Sigmoid colon (tissue), 3 donors: Measurements from ENCODE around the gene LAMA1.

Experiments
- POLR2A ChIP-seq, 2 donors: fragments of 450-650 bp; IDR thresholded peaks; one replicate each; pipeline ENCODE4 v1.6.1; 2016; ENCODE audit warnings: antibody characterized with exemption in 2 of 2, mild to moderate bottlenecking in 2 of 2, moderate library complexity in 2 of 2
- TF ChIP-seq, protein P1 (sequence below), 4 experiments: fragments of 450-650 bp in 3 of 4; fragments of 200-600 bp in 1 of 4; IDR thresholded peaks; one replicate each; pipeline ENCODE4 v1.5.1; 2016 to 2019; ENCODE audit warnings: antibody characterized with exemption in 4 of 4, mild to moderate bottlenecking in 3 of 4, moderate library complexity in 2 of 4

DNA sequence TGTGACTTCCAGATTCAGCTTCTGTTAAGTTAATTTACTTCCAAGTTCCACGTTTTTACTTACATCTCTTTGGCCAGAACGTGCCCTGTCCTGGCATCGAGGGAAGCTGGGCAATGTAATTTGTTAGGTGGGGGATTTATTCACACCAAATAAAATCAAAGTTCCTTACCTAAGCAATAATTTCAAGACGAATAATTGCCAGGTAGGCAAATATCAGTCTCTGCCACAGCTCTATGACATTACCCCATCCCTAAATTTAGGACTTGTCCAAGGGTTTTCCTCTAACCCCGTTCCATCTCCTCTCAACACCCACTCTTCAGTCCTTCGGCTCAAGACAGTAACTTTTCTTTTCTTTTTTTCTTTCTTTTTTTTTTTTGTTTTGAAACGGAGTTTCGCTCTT, 38.3 kb upstream of the LAMA1 start:
- TF ChIP-seq, protein P1, sequence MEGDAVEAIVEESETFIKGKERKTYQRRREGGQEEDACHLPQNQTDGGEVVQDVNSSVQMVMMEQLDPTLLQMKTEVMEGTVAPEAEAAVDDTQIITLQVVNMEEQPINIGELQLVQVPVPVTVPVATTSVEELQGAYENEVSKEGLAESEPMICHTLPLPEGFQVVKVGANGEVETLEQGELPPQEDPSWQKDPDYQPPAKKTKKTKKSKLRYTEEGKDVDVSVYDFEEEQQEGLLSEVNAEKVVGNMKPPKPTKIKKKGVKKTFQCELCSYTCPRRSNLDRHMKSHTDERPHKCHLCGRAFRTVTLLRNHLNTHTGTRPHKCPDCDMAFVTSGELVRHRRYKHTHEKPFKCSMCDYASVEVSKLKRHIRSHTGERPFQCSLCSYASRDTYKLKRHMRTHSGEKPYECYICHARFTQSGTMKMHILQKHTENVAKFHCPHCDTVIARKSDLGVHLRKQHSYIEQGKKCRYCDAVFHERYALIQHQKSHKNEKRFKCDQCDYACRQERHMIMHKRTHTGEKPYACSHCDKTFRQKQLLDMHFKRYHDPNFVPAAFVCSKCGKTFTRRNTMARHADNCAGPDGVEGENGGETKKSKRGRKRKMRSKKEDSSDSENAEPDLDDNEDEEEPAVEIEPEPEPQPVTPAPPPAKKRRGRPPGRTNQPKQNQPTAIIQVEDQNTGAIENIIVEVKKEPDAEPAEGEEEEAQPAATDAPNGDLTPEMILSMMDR (IDR thresholded peaks at IDR 0.05): no peak
- TF ChIP-seq POLR2A (IDR thresholded peaks at IDR 0.05): no peak
